GM19099 (cell line): ENCODE results near the gene VAMP4.

Experiments used
- POLR2A ChIP-seq: IDR thresholded peaks from 3 replicates; pipeline ENCODE4 v1.6.1; 2011; ENCODE audit warnings: low read depth; ENCODE audit not compliant: insufficient read length; ENCODE audit errors: extremely low read depth

The VAMP4 gene

GRCh38 chr1:171762143-171762563 lies 20.3 kb upstream of the VAMP4 start:
- TF ChIP-seq POLR2A, result no peak

- no peak for TF ChIP-seq POLR2A
Observed at GRCh38 chr1:171758011-171758410, 16.1 kb upstream of the VAMP4 start.

- no peak for TF ChIP-seq POLR2A
Observed at GRCh38 chr1:171756856-171757255, 15.0 kb upstream of the VAMP4 start.

- no peak for TF ChIP-seq POLR2A
Observed at GRCh38 chr1:171754971-171755370, 13.1 kb upstream of the VAMP4 start.

- TF ChIP-seq POLR2A, result no peak
Observed at GRCh38 chr1:171754353-171754705, 12.5 kb upstream of the VAMP4 start.

GRCh38 chr1:171753685-171754352 lies 12.0 kb upstream of the VAMP4 start:
- TF ChIP-seq POLR2A, result no peak

GRCh38 chr1:171753182-171753581 lies 11.3 kb upstream of the VAMP4 start:
- TF ChIP-seq POLR2A, result no peak

- TF ChIP-seq POLR2A, result no peak
Observed at GRCh38 chr1:171751221-171751620, 9.4 kb upstream of the VAMP4 start.

- TF ChIP-seq POLR2A, result no peak
Observed at GRCh38 chr1:171748651-171749050, 6.8 kb upstream of the VAMP4 start.

GRCh38 chr1:171744986-171745385 lies 3.1 kb upstream of the VAMP4 start:
- no peak for TF ChIP-seq POLR2A

GRCh38 chr1:171743081-171743870 lies 1.4 kb upstream of the VAMP4 start:
- no peak for TF ChIP-seq POLR2A

- no peak for TF ChIP-seq POLR2A
Observed at GRCh38 chr1:171742577-171742922, 685 bp upstream of the VAMP4 start.

GRCh38 chr1:171740987-171741871 lies 636 bp downstream of the VAMP4 start:
- TF ChIP-seq POLR2A, result no peak

- no peak for TF ChIP-seq POLR2A
Observed at GRCh38 chr1:171740356-171740863, 1.5 kb downstream of the VAMP4 start.

GRCh38 chr1:171739656-171740055 lies 2.2 kb downstream of the VAMP4 start:
- no peak for TF ChIP-seq POLR2A
